HepG2 (cell line): ENCODE results near the gene SUPT4H1. TPM values are rescaled to one million over a fixed set of nuclear protein-coding genes. Genes with fewer than 3 reads are reported as not detected.

Experiments
- ATAC-seq: fragments of 200-7000 bp; cut with Tn5 transposase; 3 replicates; pipeline ENCODE4 v1.9.1; 2020; ENCODE audit warnings: mild to moderate bottlenecking, moderate library complexity
- BruUV-seq: library from RNA; stranded (reverse); fragments of 400-500 nt; replicated peaks from 2 replicates; lab custom pipeline; 2021; lab: Mats Ljungman, UMichigan
- CTCF ChIA-PET: fragments of 300-600 bp; formaldehyde crosslinking; extraction: SDS; loops from one replicate; lab custom pipeline; 2021; ENCODE audit warnings: low total read pairs, inconsistent platforms, low intra/inter-chr PET ratio; lab: Yijun Ruan, JAX
- POLR2A ChIA-PET: fragments of 350-600 bp; sonication (Branson Sonifier 250); formaldehyde crosslinking; loops from one replicate; lab custom pipeline; 2020; ENCODE audit warnings: antibody characterized with exemption, inconsistent platforms; lab: Yijun Ruan, JAX
- DNase-seq: peaks from one replicate; pipeline ENCODE4 v3.0.0-alpha.2; 2015; ENCODE audit warnings: low spot score
- FAIRE-seq: peaks from 3 replicates; lab custom pipeline; 2011; peaks lifted over from hg19 to GRCh38; lab: Jason Lieb, UNC
- H2AFZ ChIP-seq: one replicate; pipeline ENCODE4 v1.6.1; 2011; ENCODE audit warnings: low read length, inconsistent platforms
- H3K27ac ChIP-seq: fragments of 300-600 bp; 3 replicates; pipeline ENCODE4 v1.8.0; 2011; ENCODE audit warnings: mixed run types, mild to moderate bottlenecking, mixed read lengths, low read length, inconsistent platforms; ENCODE audit not compliant: insufficient read depth; ENCODE audit errors: extremely low read length
- H3K27me3 ChIP-seq, 2 experiments: fragments of 200-600 bp in 1 of 2; 2 replicates in 1 of 2; 3 replicates in 1 of 2; pipeline versions ENCODE4 v1.6.0 to v1.8.0; 2011; ENCODE audit warnings: low read length in 2 of 2, mild to moderate bottlenecking in 2 of 2, moderate library complexity in 2 of 2, inconsistent platforms in 1 of 2; ENCODE audit not compliant: insufficient read depth in 2 of 2, control insufficient read depth in 1 of 2
- H3K36me3 ChIP-seq, 2 experiments: fragments of 200-600 bp in 1 of 2; replicated peaks in 1 of 2; 2 replicates in 1 of 2; 3 replicates in 1 of 2; pipeline versions ENCODE4 v1.5.1 to v1.8.0; 2011; ENCODE audit warnings: low read length in 2 of 2, inconsistent platforms in 1 of 2; ENCODE audit not compliant: insufficient read depth in 2 of 2, control insufficient read depth in 1 of 2
- H3K4me1 ChIP-seq: 2 replicates; pipeline ENCODE4 v1.5.1; 2012; ENCODE audit warnings: low read length, inconsistent platforms; ENCODE audit not compliant: insufficient read depth
- H3K4me2 ChIP-seq: 2 replicates; pipeline ENCODE4 v1.6.0; 2011; ENCODE audit warnings: low read depth, low read length, inconsistent platforms
- H3K4me3 ChIP-seq, 3 experiments: fragments of 200-600 bp in 1 of 3; sonication (generic), shearing (Covaris generic) in 1 of 3; replicated peaks in 1 of 3; 2 replicates each; pipeline ENCODE4 v1.5.1; 2011 to 2016; ENCODE audit warnings: low read length in 3 of 3, inconsistent platforms in 2 of 3, low read depth in 2 of 3, mild to moderate bottlenecking in 2 of 3, control low read depth in 1 of 3, mixed read lengths in 1 of 3; ENCODE audit not compliant: insufficient read depth in 1 of 3
- H3K79me2 ChIP-seq: one replicate; pipeline ENCODE4 v1.6.1; 2011; ENCODE audit warnings: low read length, inconsistent platforms; ENCODE audit not compliant: insufficient read depth
- H3K9ac ChIP-seq: 2 replicates; pipeline ENCODE4 v1.6.0; 2011; ENCODE audit warnings: mild to moderate bottlenecking, low read depth, low read length, inconsistent platforms; ENCODE audit not compliant: insufficient read depth
- H3K9me3 ChIP-seq: 2 replicates; pipeline ENCODE4 v1.5.1; 2012; ENCODE audit warnings: mild to moderate bottlenecking, low read length
- H4K20me1 ChIP-seq: 2 replicates; pipeline ENCODE4 v1.6.0; 2011; ENCODE audit warnings: inconsistent platforms, mild to moderate bottlenecking, low read length, moderate library complexity; ENCODE audit not compliant: insufficient read depth
- GABPA ChIP-seq, 2 experiments: IDR thresholded peaks; 2 replicates each; pipeline ENCODE4 v1.6.1; 2011 to 2016; ENCODE audit warnings: low read depth in 2 of 2, low read length in 1 of 2, missing biosample characterization in 1 of 2, missing genetic modification characterization in 1 of 2
- HMGXB3 ChIP-seq: sonication (generic); formaldehyde crosslinking; IDR thresholded peaks from 2 replicates; pipeline ENCODE4 v1.4.0; 2020; ENCODE audit warnings: missing genetic modification reagents, borderline replicate concordance
- ZNF142 ChIP-seq: sonication (generic); formaldehyde crosslinking; IDR thresholded peaks from 2 replicates; pipeline ENCODE4 v1.4.0; 2020; ENCODE audit warnings: missing genetic modification reagents
- ZNF598 ChIP-seq: sonication (generic); formaldehyde crosslinking; IDR thresholded peaks from 2 replicates; pipeline ENCODE4 v1.5.1; 2020; ENCODE audit warnings: mild to moderate bottlenecking, missing genetic modification reagents, borderline replicate concordance
- WGBS: methylation state at CpG from one replicate; pipeline ENCODE4 v1.1.6; 2017; ENCODE audit warnings: low lambda C conversion rate; 5-methylcytosine and 5-hydroxymethylcytosine counted together
- in situ Hi-C: cut with HindIII; loops from 2 replicates; pipeline ENCODE4 v1.10.0; 2017; ENCODE audit warnings: low pct_unique_long_range_greater_than_20kb; ENCODE audit not compliant: extremely low pct_ligation_motif_present
- intact Hi-C: fragments of 100-400 bp; cut with micrococcal nuclease; formaldehyde crosslinking; loops from one replicate; pipeline ENCODE4 v1.10.0; 2022; ENCODE audit not compliant: unreplicated experiment
- polyA plus RNA-seq, 8 experiments: library from polyadenylated mRNA; depleted of rRNA in 3 of 8; stranded (reverse) in 7 of 8; unstranded in 1 of 8; fragments of >200 nt; fragmentation: Illumina TruSeq in 4 of 8; extraction: Trizol in 4 of 8; gene quantifications; 2 replicates each; pipeline versions ENCODE4 v1.2.1 to v1.2.3, GENCODE V29; 2011 to 2016; ENCODE audit warnings: low read depth in 4 of 8, missing spikeins in 1 of 8, mixed read lengths in 1 of 8; ENCODE audit not compliant: insufficient read depth in 1 of 8
- total RNA-seq, 5 experiments: library from RNA; depleted of rRNA; stranded (reverse); fragments of >200 nt; fragmentation: Illumina TruSeq; extraction: Trizol; gene quantifications; 2 replicates each; pipeline ENCODE4 v1.2.3, GENCODE V29; 2016; ENCODE audit warnings: low read depth in 1 of 5

SUPT4H1 gene
- total and polyA plus RNA-seq, 2 of the 13 experiments (the other 11 are each of a cell fraction or from before 2014, with no cell fraction given), result 155 to 244 TPM

- 0 out of 2 replicates have a peak, but pooled peaks have one; percentile 5 for TF ChIP-seq ZNF142 (CRISPR knock-in tag)
- TF ChIP-seq, all 625 proteins: peak for 4
Measured at GRCh38 chr17:58336456-58337209, 15.4 kb downstream of the SUPT4H1 start (continued).

GRCh38 chr17:58335779-58336455 is 16.1 kb downstream of the SUPT4H1 start:
- Histone ChIP-seq H3K79me2 (no peaks in the 10 kb centered on the region), H3K27me3 (no peaks in the 10 kb centered on the region), H3K4me2 (peak overlapping the region; percentile 64), H3K36me3 (no peaks in the 10 kb centered on the region), H3K27ac (no peak overlapping the region), H3K9me3 (no peaks in the 10 kb centered on the region), H3K4me3 (peak overlapping the region in 1 of 3 experiments; percentile 35; a peak in 1 of 6 replicates), H3K4me1 (peaks cover 62% of the 10 kb centered on the region), H2AFZ (peak overlapping the region; percentile 55), H4K20me1 (no peaks in the 10 kb centered on the region), H3K9ac (peak overlapping the region; percentile 35; the same call in 1 of the 2 replicates)
- BruUV-seq, result no TSS peak
- no peak for FAIRE-seq
- 65% methylated on average over 4 of the region's 4 CpGs for WGBS
- ChIA-PET CTCF (no interaction called here), POLR2A (interaction anchor here (0.6 to 4.0 kb wide), 14 partner anchors 8 to 179 kb away, joined by 3 to 42 read pairs (median 6); partner anchors contain the start of genes MTMR4, RNF43 and SUPT4H1)
- intact Hi-C loops (no loop called here), in situ Hi-C loops (no loop called here)
- ATAC-seq, result peak; percentile 26
- DNase-seq, result peak; percentile 63
- no peak for TF ChIP-seq HMGXB3 (CRISPR knock-in tag)
- no peak for TF ChIP-seq GABPA (IDR thresholded peaks at IDR 0.05; ENCODE audit: low read depth, low read length)
- TF ChIP-seq GABPA (CRISPR knock-in tag; IDR thresholded peaks at IDR 0.05; ENCODE audit: low read depth), result peak; percentile 69
- TF ChIP-seq ZNF598 (CRISPR knock-in tag), result no peak
